Measurements from ENCODE around the gene SLC4A1AP. TPM values are rescaled to one million over a fixed set of nuclear protein-coding genes. Genes with fewer than 3 reads are reported as not detected.

SLC4A1AP gene
- total and polyA plus RNA-seq, 2 of the 13 experiments (the other 11 are each of a cell fraction or from before 2014, with no cell fraction given): 15.3 to 44.6 TPM

DNA sequence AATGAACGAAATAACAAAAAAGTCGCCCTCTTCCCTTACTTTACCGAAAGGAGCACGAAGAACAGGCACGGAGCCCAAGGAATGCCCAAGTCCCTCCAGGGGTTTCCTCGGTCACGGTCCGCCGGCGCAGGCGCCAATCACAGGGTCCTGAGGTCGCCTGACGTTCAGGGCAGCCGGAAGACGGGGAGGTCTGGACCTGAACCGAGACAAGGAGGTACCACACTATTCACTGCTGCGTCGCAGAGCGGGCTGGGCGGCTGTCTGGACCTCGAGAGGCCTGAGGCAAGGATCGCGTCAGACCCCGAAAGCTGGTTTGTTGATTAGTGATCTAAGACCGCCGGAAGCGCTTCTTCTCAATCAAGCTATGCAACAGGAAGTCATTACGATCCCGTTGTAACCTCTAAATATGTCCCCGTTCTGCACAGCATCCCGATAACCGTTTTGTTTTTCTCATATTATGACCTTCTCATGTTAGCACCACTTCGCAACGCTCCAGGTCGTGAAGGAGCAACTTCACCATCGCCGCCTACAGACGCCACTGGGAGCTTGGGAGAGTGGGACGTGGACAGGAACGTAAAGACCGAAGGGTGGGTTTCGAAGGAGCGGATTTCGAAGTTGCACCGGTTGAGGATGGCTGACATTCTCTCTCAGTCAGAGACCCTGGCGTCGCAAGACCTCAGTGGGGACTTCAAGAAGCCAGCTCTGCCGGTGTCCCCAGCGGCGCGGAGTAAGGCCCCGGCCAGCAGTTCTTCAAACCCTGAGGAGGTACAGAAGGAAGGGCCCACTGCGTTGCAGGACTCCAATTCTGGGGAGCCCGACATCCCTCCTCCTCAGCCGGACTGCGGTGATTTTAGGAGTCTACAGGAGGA is at the start of gene SLC4A1AP, which contains the start of gene SUPT7L (continued):
- TF ChIP-seq EP300 (IDR thresholded peaks at IDR 0.05; ENCODE audit: low read depth in 2 of 2, low read length in 2 of 2): no peak
- TF ChIP-seq EP300 (CRISPR knock-in tag; IDR thresholded peaks at IDR 0.05; ENCODE audit: borderline replicate concordance): no peak; the same call in 1 of the 2 replicates
- peak; percentile 43; the same call in 1 of the 3 replicates for TF ChIP-seq MXI1 (IDR thresholded peaks at IDR 0.05; ENCODE audit: borderline replicate concordance, low read depth, low read length)
- TF ChIP-seq, protein P1, sequence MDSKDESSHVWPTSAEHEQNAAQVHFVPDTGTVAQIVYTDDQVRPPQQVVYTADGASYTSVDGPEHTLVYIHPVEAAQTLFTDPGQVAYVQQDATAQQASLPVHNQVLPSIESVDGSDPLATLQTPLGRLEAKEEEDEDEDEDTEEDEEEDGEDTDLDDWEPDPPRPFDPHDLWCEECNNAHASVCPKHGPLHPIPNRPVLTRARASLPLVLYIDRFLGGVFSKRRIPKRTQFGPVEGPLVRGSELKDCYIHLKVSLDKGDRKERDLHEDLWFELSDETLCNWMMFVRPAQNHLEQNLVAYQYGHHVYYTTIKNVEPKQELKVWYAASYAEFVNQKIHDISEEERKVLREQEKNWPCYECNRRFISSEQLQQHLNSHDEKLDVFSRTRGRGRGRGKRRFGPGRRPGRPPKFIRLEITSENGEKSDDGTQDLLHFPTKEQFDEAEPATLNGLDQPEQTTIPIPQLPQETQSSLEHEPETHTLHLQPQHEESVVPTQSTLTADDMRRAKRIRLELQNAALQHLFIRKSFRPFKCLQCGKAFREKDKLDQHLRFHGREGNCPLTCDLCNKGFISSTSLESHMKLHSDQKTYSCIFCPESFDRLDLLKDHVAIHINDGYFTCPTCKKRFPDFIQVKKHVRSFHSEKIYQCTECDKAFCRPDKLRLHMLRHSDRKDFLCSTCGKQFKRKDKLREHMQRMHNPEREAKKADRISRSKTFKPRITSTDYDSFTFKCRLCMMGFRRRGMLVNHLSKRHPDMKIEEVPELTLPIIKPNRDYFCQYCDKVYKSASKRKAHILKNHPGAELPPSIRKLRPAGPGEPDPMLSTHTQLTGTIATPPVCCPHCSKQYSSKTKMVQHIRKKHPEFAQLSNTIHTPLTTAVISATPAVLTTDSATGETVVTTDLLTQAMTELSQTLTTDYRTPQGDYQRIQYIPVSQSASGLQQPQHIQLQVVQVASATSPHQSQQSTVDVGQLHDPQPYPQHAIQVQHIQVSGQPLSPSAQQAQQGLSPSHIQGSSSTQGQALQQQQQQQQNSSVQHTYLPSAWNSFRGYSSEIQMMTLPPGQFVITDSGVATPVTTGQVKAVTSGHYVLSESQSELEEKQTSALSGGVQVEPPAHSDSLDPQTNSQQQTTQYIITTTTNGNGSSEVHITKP (CRISPR knock-in tag; IDR thresholded peaks at IDR 0.05; ENCODE audit: low read depth): peak; percentile 71; the same call in 1 of the 2 replicates
- no peak for TF ChIP-seq ZNF230 (CRISPR knock-in tag; IDR thresholded peaks at IDR 0.05)
- peak; percentile 92; the same call in 1 of the 2 replicates for TF ChIP-seq ZNF432 (CRISPR knock-in tag; IDR thresholded peaks at IDR 0.05; ENCODE audit: borderline replicate concordance)
- no peak; the same call in 1 of the 2 replicates for TF ChIP-seq ZNF33A (CRISPR knock-in tag; IDR thresholded peaks at IDR 0.05; ENCODE audit: borderline replicate concordance)
- TF ChIP-seq, protein P2, sequence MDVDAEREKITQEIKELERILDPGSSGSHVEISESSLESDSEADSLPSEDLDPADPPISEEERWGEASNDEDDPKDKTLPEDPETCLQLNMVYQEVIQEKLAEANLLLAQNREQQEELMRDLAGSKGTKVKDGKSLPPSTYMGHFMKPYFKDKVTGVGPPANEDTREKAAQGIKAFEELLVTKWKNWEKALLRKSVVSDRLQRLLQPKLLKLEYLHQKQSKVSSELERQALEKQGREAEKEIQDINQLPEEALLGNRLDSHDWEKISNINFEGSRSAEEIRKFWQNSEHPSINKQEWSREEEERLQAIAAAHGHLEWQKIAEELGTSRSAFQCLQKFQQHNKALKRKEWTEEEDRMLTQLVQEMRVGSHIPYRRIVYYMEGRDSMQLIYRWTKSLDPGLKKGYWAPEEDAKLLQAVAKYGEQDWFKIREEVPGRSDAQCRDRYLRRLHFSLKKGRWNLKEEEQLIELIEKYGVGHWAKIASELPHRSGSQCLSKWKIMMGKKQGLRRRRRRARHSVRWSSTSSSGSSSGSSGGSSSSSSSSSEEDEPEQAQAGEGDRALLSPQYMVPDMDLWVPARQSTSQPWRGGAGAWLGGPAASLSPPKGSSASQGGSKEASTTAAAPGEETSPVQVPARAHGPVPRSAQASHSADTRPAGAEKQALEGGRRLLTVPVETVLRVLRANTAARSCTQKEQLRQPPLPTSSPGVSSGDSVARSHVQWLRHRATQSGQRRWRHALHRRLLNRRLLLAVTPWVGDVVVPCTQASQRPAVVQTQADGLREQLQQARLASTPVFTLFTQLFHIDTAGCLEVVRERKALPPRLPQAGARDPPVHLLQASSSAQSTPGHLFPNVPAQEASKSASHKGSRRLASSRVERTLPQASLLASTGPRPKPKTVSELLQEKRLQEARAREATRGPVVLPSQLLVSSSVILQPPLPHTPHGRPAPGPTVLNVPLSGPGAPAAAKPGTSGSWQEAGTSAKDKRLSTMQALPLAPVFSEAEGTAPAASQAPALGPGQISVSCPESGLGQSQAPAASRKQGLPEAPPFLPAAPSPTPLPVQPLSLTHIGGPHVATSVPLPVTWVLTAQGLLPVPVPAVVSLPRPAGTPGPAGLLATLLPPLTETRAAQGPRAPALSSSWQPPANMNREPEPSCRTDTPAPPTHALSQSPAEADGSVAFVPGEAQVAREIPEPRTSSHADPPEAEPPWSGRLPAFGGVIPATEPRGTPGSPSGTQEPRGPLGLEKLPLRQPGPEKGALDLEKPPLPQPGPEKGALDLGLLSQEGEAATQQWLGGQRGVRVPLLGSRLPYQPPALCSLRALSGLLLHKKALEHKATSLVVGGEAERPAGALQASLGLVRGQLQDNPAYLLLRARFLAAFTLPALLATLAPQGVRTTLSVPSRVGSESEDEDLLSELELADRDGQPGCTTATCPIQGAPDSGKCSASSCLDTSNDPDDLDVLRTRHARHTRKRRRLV (CRISPR knock-in tag; IDR thresholded peaks at IDR 0.05): peak; percentile 81; the same call in 1 of the 2 replicates
- no peak; the same call in 1 of the 2 replicates for TF ChIP-seq ZNF83 (CRISPR knock-in tag; IDR thresholded peaks at IDR 0.05; ENCODE audit: borderline replicate concordance)
- TF ChIP-seq, protein P3, sequence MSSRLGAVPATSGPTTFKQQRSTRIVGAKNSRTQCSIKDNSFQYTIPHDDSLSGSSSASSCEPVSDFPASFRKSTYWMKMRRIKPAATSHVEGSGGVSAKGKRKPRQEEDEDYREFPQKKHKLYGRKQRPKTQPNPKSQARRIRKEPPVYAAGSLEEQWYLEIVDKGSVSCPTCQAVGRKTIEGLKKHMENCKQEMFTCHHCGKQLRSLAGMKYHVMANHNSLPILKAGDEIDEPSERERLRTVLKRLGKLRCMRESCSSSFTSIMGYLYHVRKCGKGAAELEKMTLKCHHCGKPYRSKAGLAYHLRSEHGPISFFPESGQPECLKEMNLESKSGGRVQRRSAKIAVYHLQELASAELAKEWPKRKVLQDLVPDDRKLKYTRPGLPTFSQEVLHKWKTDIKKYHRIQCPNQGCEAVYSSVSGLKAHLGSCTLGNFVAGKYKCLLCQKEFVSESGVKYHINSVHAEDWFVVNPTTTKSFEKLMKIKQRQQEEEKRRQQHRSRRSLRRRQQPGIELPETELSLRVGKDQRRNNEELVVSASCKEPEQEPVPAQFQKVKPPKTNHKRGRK (CRISPR knock-in tag; IDR thresholded peaks at IDR 0.05): no peak; the same call in 1 of the 2 replicates
- no peak for TF ChIP-seq ZNF10 (CRISPR knock-in tag; IDR thresholded peaks at IDR 0.05; ENCODE audit: borderline replicate concordance, low read depth)
- TF ChIP-seq, protein P4, sequence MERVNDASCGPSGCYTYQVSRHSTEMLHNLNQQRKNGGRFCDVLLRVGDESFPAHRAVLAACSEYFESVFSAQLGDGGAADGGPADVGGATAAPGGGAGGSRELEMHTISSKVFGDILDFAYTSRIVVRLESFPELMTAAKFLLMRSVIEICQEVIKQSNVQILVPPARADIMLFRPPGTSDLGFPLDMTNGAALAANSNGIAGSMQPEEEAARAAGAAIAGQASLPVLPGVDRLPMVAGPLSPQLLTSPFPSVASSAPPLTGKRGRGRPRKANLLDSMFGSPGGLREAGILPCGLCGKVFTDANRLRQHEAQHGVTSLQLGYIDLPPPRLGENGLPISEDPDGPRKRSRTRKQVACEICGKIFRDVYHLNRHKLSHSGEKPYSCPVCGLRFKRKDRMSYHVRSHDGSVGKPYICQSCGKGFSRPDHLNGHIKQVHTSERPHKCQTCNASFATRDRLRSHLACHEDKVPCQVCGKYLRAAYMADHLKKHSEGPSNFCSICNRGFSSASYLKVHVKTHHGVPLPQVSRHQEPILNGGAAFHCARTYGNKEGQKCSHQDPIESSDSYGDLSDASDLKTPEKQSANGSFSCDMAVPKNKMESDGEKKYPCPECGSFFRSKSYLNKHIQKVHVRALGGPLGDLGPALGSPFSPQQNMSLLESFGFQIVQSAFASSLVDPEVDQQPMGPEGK (CRISPR knock-in tag; IDR thresholded peaks at IDR 0.05): peak; percentile 35; the same call in 1 of the 2 replicates
- 0 out of 2 replicates have a peak, but pooled peaks have one; percentile 12 for TF ChIP-seq ZKSCAN5 (CRISPR knock-in tag; IDR thresholded peaks at IDR 0.05)
- peak; percentile 70 for TF ChIP-seq CEBPG (CRISPR knock-in tag; IDR thresholded peaks at IDR 0.05)

Measured in HepG2 (cell line).